Hepatic stellate cell (primary cell): ENCODE measurements around the gene PRAMEF1.
"Not testable (repeated sequence)": the region's sequence is repeated elsewhere in the genome, so short reads cannot be mapped to it uniquely, and the experiment has no call there.

Source experiments
- DNase-seq: peaks from one replicate; pipeline ENCODE4 v3.0.0; 2011; ENCODE audit warnings: low spot score

The PRAMEF1 gene, protein sequence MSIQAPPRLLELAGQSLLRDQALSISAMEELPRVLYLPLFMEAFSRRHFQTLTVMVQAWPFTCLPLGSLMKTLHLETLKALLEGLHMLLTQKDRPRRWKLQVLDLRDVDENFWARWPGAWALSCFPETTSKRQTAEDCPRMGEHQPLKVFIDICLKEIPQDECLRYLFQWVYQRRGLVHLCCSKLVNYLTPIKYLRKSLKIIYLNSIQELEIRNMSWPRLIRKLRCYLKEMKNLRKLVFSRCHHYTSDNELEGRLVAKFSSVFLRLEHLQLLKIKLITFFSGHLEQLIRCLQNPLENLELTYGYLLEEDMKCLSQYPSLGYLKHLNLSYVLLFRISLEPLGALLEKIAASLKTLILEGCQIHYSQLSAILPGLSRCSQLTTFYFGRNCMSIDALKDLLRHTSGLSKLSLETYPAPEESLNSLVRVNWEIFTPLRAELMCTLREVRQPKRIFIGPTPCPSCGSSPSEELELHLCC

DNA sequence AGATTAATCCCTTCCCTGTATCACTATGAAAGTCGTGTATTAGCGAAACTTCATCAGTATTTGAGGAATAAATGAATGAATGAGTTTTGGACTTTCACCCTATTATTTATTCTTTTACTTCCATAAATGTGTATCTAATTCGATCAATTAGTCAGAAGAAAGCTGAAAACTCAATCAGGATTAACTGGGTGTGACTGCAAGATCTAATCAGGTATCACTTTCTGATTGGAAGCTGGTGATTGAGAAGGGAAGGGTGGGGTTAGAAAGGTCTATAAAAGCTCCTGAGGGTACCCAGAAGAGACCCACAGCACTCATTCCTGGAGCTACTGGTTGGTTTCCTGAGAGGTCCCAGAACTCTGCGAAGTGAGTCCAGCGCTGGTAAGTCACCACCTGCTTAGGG lies at the start of gene PRAMEF1:
Gene PRAMEF1, plus strand, starts transcription at position 301 of the 400 bp plus-strand sequence. CDS start 1,831 bp downstream, outside the sequence.
- not testable (repeated sequence) for DNase-seq

DNA sequence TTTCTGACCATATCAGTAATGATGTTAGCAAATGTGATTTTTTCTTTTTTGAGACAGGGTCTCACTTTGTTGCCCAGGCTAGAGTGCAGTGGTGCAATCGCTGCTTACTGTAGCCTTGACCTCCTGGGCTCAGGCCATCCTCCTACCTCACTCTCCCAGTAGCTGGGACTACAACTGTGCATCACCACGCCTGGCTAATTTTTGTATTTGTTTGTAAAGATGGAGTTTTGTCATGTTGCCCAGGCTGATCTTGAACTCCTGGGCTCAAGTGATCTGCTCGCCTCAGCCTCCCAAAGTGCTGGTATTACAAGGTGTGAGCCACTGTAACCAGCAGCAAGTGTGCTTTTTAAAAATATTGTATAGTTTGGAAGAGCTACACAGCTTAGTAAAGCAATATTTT lies 49.3 kb upstream of the PRAMEF1 start:
- DNase-seq, result no peak

DNA sequence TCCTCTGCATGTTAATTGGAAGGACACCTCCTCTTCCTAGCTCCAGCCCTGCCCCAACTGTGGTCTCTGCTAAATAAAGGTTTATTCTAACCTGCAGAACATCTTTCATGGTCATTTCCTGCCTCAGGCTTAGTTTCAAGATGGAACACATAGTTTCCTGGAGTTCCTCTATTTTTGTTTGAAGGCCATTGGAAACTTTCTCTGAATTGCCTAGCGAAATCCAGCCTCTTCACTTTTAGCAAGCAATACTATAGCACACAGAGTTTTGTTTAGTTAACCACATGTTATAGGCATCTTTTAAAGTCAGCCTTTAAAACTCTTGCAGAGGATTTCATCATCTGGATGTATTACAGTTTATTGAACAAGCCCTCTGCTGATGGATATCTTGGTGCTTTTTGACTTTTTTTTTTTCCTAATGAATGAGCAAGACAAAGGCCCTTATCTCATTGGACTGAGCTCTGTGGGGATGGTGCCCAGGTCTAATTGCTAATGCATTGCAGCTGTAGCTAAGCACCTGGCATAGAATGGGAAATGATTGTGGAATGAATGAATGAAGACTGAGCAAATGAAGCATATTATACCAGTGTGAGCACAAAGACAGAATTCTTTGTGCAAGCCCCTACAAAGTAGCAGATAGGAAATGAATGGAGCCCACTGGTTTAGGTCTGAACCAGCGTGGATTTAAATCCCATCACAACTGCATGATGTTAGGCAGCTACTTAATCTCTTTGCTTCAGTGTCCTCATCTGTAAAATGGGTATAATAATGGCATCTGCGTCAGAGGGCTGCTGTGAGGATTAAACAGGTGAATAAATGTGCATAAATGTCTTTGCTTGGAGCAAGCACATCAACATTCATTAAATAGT lies 45.8 kb upstream of the PRAMEF1 start:
- DNase-seq, result no peak

DNA sequence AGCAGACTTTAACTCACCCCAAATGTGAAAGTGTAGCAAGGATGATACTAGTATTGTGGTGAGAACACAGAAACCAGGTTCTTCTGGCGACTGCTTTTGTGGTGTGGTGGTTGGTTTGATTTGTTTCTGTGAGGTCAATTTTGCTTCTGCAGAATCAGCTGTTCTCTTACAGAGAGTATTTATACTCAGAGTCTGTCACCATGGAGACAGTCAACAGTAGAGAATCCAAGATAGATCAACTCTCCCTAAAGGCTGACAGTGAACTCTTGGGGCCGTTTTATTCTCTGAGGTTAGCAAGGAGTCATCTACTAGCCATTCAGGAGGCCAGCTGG lies 45.2 kb upstream of the PRAMEF1 start, which contains the start of gene CFAP107:
Gene CFAP107, plus strand, starts transcription at position 209 of the 332 bp plus-strand sequence. CDS start 231 bp downstream, outside the sequence.
- DNase-seq, result no peak

DNA sequence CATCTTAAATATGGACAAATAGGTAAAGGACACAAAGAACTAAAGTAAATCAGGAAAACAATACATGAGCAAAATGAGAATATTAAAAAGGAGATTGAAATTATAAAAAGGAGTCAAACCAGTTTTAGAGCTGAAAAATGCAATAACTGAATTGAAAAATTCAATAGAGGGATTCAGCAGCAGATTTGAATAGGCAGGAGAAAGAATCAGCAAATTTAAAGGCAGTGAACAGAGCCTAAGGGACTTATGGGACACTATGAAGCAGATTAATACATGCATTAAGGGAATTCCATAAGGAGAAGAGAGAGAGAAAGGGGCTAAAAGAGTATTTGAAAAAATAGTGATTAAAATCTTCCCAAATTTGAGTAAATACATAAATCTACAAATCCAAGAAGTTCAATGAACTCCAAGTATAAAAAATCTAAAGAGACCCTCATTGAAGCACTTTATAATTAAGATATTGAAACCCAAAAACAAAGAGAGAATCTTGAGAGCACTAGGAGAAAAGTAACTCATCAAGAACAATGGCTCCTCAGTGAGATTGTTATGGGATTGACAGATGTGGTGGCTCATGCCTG lies 42.3 kb upstream of the PRAMEF1 start:
- no peak for DNase-seq

DNA sequence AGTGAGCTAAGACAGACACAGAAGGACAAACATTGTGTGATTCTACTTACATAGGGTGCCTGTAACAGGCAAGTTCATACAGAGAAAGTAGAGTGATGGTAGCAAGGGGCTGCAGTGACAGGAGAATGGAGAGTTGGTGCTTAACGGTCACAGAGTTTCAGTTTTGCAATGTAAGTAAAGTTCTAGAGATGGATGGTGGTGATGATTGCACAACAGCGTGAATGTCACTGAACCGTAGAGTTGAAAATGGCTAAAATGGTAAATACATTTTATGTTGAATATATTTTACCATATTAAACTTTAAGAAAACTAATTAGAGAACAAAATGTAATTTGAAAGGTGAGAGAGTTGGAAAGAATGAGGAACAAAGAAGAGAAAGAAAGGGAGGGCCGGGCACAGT lies 36.5 kb upstream of the PRAMEF1 start:
- DNase-seq, result no peak

DNA sequence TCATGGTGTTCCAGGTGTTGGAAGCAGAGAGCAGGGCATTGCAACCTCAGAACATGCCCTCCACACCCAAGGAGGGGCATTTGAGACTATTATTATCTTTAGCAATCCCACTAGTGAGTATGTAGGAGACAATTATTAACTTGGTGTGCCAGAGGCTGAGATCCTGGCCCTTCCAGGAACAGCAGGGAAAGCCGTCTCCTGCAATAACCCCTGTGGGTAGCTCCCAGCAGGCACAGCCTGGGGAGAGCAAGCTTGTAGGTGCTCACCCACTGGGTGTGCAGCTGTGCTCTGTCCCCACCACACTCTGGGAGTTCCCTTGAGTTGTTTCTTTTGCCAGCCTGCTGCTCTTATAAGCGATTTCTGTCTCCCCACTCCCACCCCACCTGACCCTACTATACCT lies 34.9 kb upstream of the PRAMEF1 start:
- DNase-seq, result no peak

DNA sequence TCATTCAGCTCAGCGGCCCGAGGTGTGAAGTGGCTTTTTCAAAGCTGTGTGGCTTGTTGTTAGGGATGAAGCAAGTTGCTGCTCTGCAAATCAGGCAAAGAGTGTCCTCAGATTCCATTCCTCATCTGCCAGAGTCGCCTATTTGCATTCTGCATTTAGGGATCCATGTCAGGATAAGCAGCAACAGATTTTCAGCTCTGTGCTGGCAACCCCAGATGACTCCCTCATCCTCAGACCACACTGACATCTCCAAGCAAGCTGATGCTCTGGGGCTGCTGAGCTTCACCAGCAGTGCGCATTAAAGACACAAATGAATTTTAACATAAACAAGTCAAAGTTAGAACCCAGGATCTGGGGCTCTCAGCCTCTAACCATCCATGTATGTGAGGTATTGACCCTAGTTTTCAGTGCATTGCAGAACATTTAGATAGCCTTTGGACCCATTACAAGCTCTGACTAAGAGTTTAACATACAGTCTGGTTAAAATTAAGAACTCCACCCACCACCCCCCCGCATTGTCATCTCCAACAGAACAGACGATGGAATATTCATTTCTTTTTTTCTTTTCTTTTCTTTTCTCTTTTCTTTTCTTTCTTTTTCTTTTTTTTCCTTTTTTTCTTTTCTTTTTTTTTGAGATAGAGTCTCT lies 34.3 kb upstream of the PRAMEF1 start:
- DNase-seq, result no peak

DNA sequence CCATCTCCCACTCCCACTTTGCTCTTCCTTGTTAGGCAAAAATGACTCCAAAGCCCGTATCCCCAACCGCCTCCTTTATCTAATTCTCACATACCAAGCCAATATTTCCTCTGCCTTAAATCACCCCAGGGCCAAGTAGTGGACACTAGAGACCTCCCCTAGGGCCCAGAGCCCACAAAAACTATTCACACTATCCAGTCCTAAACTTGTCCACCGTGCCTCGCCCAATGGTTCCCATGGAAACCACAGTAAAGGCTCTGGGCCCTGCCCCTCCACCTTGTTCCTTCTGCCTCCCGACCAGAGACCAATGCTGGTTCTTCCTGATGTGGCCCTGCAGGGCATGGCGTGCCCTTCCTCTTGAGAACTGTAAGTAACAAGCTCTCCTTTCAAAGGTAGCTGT lies 33.4 kb upstream of the PRAMEF1 start:
- DNase-seq, result no peak

DNA sequence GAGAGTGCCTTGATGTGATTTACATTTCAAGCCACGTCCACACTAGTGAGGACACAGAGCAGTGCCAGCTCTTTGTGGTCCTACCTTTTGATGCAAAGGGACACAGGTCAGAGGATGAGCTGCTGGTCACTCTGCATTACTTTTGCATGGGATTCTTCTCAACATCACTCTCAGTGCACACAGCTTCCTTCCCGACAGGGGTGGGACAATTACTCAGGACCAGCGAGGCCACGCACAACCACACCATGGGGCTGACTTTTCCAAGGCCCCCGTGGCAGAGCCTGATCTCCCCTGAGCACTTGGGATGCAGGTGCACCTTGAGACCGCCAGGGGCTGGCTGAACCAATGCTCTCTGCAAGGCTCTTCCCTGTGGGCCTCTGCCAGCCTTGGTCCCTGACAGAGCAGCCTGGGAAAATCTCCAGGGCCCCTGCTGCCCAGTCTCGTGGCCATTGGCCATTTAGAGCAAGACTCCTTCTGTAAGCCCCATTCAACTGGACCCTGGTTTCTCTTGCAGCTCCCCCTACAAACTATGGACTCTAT lies 30.9 kb upstream of the PRAMEF1 start:
- no peak for DNase-seq

DNA sequence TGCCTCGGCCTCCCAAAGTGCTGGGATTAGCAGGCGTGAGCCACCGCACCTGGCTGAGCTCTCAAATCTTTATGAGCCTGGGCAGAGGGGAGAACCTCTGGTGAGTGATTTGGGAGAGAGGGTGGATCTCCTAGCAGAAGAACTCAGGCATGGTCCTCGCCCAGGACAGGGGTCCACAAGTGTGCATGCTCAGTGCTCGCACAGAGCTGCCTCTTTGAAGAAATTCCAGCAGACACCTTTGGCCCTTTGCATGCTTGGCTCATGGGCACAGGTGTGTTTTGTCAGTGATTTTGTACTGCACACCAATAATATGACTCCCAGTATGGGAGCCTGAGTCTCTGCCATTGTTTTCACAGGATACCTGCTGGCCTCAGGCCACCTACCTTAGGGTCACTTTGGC lies 29.4 kb upstream of the PRAMEF1 start:
- no peak for DNase-seq

DNA sequence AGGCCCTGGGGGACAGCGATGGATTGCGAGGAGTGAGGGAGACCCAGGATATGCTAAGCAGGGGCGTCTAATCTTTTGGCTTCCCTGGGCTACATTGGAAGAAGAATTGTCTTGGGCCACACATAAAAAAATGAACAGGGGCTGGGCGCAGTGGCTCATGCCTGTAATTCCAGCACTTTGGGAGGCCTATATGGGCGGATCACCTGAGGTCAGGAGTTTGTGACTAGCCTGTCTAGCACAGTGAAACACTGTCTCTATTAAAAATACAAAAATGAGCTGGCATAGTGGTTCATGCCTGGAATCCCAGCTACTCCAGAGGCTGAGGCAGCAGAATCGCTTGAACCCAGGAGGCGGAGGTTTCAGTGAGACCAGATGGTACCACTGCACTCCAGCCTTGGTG lies 28.4 kb upstream of the PRAMEF1 start:
- no peak for DNase-seq

DNA sequence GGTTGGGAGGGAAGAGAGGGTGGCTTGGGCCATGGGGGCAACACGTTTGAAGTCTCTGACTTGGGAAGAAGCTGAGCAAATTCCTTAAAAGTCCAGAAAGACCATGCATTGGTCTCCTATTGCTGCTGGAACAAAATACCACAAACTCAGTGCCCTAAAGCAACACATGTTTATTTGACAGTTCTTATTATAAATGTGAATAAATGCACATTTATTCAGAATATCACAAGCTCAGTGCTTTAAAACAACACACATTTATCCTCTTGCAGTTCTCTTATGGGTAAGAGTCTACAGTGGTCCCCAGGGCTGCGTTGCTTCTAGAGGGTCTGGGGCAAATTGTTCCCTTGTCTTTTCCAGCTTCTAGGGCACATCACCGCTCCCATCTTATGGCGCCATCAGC lies 27.7 kb upstream of the PRAMEF1 start:
- DNase-seq, result no peak

DNA sequence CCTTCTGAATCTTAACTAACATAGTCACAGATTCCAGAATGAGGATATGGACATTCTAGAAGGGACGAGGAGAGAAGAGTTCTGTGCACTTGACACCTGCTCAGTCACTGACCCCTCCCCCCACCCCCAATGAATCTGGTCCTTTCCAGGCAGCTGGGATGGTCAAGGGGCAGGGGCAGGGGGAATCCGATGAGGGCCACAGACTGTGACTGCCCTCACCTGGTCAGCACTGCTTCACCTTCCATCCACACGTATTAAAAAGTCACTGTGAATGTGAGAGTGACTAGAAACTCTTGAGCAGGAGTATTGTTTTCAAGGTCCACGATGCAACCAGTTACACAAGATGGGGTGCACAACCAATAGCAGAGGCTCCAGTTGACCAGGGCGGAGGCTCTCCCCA lies 27.2 kb upstream of the PRAMEF1 start:
- no peak for DNase-seq

DNA sequence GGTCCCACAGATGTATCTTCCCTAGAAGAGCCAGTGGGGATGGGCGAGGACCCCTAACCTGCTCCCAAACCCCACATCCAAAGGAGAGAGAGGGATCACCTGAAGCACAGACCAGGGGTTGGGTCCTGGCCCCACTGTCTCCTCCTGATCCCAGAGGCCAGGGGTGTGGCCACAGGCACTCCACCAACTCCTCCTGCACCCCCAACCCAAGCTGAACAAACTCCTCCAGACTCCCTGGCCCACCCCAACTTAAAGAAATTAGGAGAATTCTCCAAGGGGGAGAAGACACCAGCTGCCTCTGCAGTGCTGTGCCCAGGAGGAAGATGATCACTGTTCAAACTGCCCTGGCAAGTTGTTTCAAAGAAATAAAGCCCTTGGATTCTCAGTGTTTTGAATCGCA lies 22.2 kb upstream of the PRAMEF1 start:
- DNase-seq, result no peak

DNA sequence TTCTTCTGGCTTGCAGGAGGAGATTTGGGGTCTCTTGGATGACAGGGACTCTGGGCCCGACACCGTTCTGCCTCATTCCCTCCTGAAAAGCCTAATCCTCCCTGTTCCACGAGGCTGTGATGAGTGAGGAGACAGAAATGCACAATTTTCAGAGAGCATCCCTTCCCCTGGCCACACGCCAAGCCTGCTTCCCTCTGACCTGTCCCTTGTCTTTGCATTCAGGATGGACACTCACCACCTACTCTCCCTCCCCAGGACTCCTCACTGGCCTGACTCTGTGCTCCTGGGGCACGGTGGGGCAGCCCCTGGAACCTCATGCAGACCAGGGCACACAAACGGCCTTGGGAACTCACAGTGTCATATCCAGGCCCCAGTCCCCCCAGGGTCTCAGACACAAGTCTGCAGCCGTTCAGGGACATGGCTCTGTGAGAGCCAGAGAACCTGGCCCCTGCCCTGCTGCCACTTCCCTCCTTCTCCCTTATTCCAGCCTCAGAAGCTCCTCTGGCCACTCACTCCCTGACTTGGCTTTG lies 21.2 kb upstream of the PRAMEF1 start:
- DNase-seq, result no peak

DNA sequence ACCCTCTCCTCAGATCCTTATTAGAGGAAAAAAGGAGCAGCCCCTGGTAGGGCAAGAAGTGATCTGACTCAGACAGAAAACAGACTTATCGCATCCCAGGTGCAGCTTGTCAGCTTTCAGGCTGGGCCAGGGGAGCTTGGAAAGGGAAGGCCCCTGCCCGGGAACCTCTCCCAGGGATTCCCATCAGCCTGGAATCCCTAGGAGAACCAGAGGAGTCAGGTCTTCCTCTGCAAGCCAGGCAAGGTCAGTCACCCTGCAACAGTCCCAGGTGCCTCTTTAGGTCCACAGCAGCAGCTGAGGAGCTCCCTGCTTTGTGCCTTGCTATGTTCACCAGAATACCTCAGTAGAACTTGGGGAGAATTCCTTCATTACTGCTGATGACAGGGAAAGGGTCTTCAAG lies 20.6 kb upstream of the PRAMEF1 start:
- no peak for DNase-seq

DNA sequence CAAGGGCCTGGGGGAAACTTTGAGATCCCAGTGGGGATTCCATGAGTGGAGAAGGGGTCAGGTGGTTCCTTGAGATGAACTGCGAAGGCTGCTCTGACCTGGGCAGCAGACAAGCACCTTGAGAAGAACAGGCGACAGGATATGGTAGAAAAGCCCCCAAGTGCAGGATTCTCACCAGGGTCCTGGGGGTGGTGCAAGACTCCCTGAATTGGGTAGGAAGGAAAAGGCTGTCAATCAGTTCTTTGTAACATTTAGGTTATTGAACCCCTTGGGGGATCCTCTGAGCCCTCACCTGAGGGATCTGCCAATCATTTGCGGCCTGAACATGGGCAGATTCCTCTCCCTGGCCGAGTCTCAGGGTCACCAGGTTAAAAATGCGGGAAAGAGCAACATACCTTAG lies 20.0 kb upstream of the PRAMEF1 start:
- DNase-seq, result no peak

DNA sequence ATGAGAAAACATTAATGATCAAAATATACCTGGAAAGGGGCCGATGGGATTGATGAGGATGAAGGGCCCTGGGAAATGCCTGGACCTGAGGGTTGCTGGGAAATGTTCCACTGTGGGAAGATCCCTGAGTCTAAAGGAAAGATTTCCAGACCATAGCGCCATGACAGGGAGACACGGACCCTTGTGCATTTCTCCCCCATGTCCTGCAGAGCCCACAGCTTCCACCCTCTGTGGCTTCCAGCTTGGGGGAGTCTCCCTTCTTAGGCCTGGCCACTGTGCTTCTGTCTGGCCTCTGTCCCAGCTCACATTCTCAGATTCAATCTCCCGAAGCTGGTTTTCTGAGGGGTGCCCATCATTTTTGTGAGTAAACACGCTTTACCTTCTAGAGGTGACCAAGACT lies 18.7 kb upstream of the PRAMEF1 start:
- no peak for DNase-seq

DNA sequence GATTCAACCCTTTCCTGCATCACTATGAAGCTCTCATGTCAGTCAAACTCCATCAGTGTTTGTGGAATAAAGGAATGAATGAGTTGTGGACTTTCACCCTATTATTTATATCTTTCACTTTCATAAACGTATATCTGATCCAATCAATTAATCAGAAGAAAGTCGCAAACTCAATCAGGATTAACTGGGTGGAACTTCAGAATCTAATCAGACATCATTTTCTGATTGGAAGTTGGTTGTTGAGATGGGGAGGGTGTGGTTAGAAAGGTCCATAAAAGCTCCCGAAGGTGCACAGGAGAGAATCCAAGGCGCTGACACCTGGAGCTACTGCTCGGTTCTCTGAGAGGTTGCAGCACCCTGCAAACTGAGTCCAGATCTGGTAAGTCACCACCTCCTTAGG lies 17.8 kb upstream of the PRAMEF1 start, which contains the start of gene PRAMEF12:
Gene PRAMEF12, plus strand, starts transcription at position 301 of the 400 bp plus-strand sequence. CDS start 1,130 bp downstream, outside the sequence.
- no peak for DNase-seq

DNA sequence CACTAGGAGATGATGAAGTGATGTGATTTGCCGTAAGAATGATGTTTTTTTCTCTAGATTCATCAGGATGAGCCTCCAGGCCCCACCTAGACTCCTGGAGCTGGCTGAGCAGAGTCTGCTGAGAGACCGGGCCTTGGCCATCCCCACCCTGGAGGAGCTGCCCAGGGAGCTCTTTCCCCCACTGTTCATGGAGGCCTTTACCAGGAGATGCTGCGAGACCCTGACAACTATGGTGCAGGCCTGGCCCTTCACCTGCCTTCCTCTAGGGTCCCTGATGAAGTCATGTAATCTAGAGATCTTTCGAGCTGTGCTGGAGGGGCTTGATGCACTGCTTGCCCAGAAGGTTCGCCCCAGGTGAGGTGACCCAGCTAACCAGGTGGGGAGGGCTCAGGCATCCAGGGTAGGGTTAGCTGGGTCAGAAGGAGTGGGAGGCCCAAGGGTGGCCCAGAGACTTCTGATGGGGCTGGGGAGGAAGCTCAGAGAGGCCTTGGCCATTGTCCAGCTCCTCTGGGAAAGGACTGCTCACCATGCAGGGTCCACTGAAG lies 16.3 kb upstream of the PRAMEF1 start:
- no peak for DNase-seq
